SK-N-SH (cell line): Measurements from ENCODE around the gene ARHGEF17. TPM values are rescaled to one million over a fixed set of nuclear protein-coding genes. Genes with fewer than 3 reads are reported as not detected.

Experiments used
- CTCF ChIA-PET: fragments of 300-600, 350-600 bp; formaldehyde crosslinking; extraction: SDS; loops from one replicate; lab custom pipeline; 2021; lab: Yijun Ruan, JAX
- POLR2A ChIA-PET: fragments of 350-600 bp; sonication (Branson Sonifier 250); formaldehyde crosslinking; extraction: SDS; loops from one replicate; lab custom pipeline; 2020; ENCODE audit warnings: antibody characterized with exemption, inconsistent platforms; lab: Yijun Ruan, JAX
- DNase-seq: peaks from one replicate; pipeline ENCODE4 v3.0.0; 2012
- H2AFZ ChIP-seq: fragments of 200-600 bp; sonication (generic); 2 replicates; pipeline ENCODE4 v1.8.1; 2016; ENCODE audit warnings: antibody characterized with exemption, mild to moderate bottlenecking, low read depth
- H3F3A ChIP-seq: fragments of 200-600 bp; sonication (generic); replicated peaks from 2 replicates; pipeline ENCODE3; 2016; ENCODE audit warnings: antibody characterized with exemption, mild to moderate bottlenecking; ENCODE audit not compliant: insufficient read depth
- H3K27ac ChIP-seq, 2 experiments: fragments of 200-500 bp in 1 of 2; fragments of 200-600 bp in 1 of 2; sonication (Bioruptor generic) in 1 of 2; sonication (generic), shearing (Covaris generic) in 1 of 2; 2 replicates each; pipeline versions ENCODE4 v1.5.1 to v1.6.1; 2014 to 2016; ENCODE audit warnings: low read depth in 2 of 2, inconsistent platforms in 1 of 2, low read length in 1 of 2, mild to moderate bottlenecking in 1 of 2, mixed read lengths in 1 of 2
- H3K27me3 ChIP-seq: fragments of 200-600 bp; sonication (generic), shearing (Covaris generic); 2 replicates; pipeline ENCODE4 v1.6.1; 2016; ENCODE audit warnings: mixed run types; ENCODE audit not compliant: insufficient read depth
- H3K36me3 ChIP-seq, 2 experiments: fragments of 200-500 bp in 1 of 2; fragments of 200-600 bp in 1 of 2; sonication (Bioruptor generic) in 1 of 2; sonication (generic) in 1 of 2; replicated peaks in 1 of 2; 2 replicates each; pipeline versions ENCODE3 to v1.5.1; 2014 to 2016; ENCODE audit warnings: low read length in 1 of 2, mild to moderate bottlenecking in 1 of 2; ENCODE audit not compliant: insufficient read depth in 2 of 2, control insufficient read depth in 1 of 2
- H3K4me1 ChIP-seq, 2 experiments: fragments of 200-500 bp in 1 of 2; fragments of 200-600 bp in 1 of 2; sonication (Bioruptor generic) in 1 of 2; sonication (generic), shearing (Covaris generic) in 1 of 2; 2 replicates each; pipeline versions ENCODE4 v1.5.1 to v1.6.1; 2014 to 2016; ENCODE audit warnings: low read depth in 1 of 2, low read length in 1 of 2, mixed run types in 1 of 2; ENCODE audit not compliant: insufficient read depth in 2 of 2, control insufficient read depth in 1 of 2
- H3K4me2 ChIP-seq: fragments of 200-600 bp; sonication (generic), shearing (Covaris generic); 2 replicates; pipeline ENCODE4 v1.6.1; 2017; ENCODE audit warnings: mixed run types
- H3K4me3 ChIP-seq, 2 experiments: fragments of 200-500 bp in 1 of 2; fragments of 200-600 bp in 1 of 2; sonication (Bioruptor generic) in 1 of 2; sonication (generic), shearing (Covaris generic) in 1 of 2; 2 replicates each; pipeline versions ENCODE4 v1.5.1 to v1.8.1; 2014 to 2016; ENCODE audit warnings: low read depth in 2 of 2, inconsistent platforms in 1 of 2, low read length in 1 of 2, mild to moderate bottlenecking in 1 of 2, mixed read lengths in 1 of 2, moderate library complexity in 1 of 2
- H3K79me2 ChIP-seq: fragments of 200-600 bp; sonication (generic); 2 replicates; pipeline ENCODE4 v1.8.1; 2017; ENCODE audit warnings: mild to moderate bottlenecking; ENCODE audit not compliant: insufficient read depth
- H3K9ac ChIP-seq: fragments of 200-600 bp; sonication (generic); 2 replicates; pipeline ENCODE4 v1.6.1; 2017; ENCODE audit warnings: mixed run types
- H3K9me2 ChIP-seq: fragments of 200-600 bp; sonication (generic); 2 replicates; pipeline ENCODE4 v1.6.1; 2017; ENCODE audit warnings: mixed run types
- H3K9me3 ChIP-seq: fragments of 200-600 bp; sonication (generic); 2 replicates; pipeline ENCODE4 v1.6.1; 2017; ENCODE audit warnings: mixed run types, mild to moderate bottlenecking, moderate library complexity
- H4K20me1 ChIP-seq: fragments of 200-600 bp; sonication (generic); 2 replicates; pipeline ENCODE4 v1.6.1; 2017; ENCODE audit warnings: mild to moderate bottlenecking, mixed run types; ENCODE audit not compliant: insufficient read depth
- EZH2phosphoT487 ChIP-seq: fragments of 200-600 bp; sonication (generic); IDR thresholded peaks from 2 replicates; pipeline ENCODE4 v1.6.1; 2017; ENCODE audit warnings: low read depth, mixed run types, mild to moderate bottlenecking, antibody characterized with exemption, moderate library complexity, borderline replicate concordance
- FOXJ3 ChIP-seq: sonication (generic); formaldehyde crosslinking; IDR thresholded peaks from 2 replicates; pipeline ENCODE4 v1.5.1; 2020; ENCODE audit warnings: mild to moderate bottlenecking, missing genetic modification reagents
- FOXM1 ChIP-seq: IDR thresholded peaks from 2 replicates; pipeline ENCODE4 v1.4.0; 2012; ENCODE audit warnings: low read depth, mild to moderate bottlenecking
- GABPA ChIP-seq: IDR thresholded peaks from 2 replicates; pipeline ENCODE4 v1.4.0; 2012; ENCODE audit warnings: low read depth, mild to moderate bottlenecking
- GATA2 ChIP-seq: sonication (generic); formaldehyde crosslinking; IDR thresholded peaks from 2 replicates; pipeline ENCODE4 v1.5.0; 2020; ENCODE audit warnings: mild to moderate bottlenecking, missing genetic modification reagents
- JUND ChIP-seq: IDR thresholded peaks from 2 replicates; pipeline ENCODE4 v1.4.0; 2012
- MAX ChIP-seq: IDR thresholded peaks from 2 replicates; pipeline ENCODE4 v1.4.0; 2012; ENCODE audit warnings: low read depth
- MEF2A ChIP-seq: IDR thresholded peaks from 2 replicates; pipeline ENCODE4 v1.4.0; 2012; ENCODE audit warnings: low read depth, borderline replicate concordance
- POLR2AphosphoS5 ChIP-seq: IDR thresholded peaks from 2 replicates; pipeline ENCODE4 v1.6.1; 2012; ENCODE audit warnings: low read depth, low read length
- RCOR1 ChIP-seq: fragments of 150-350 bp; IDR thresholded peaks from 2 replicates; pipeline ENCODE4 v1.6.1; 2017; ENCODE audit warnings: antibody characterized with exemption, low read length
- REST ChIP-seq: IDR thresholded peaks from 2 replicates; pipeline ENCODE4 v1.6.1; 2012; ENCODE audit warnings: mild to moderate bottlenecking, low read depth, low read length, moderate library complexity
- RFX5 ChIP-seq: IDR thresholded peaks from 2 replicates; pipeline ENCODE4 v1.6.1; 2012; ENCODE audit warnings: mild to moderate bottlenecking, improper control_type of control experiment, low read length
- RXRA ChIP-seq: IDR thresholded peaks from 2 replicates; pipeline ENCODE4 v1.4.0; 2012; ENCODE audit warnings: low read depth, mild to moderate bottlenecking, borderline replicate concordance
- SMC3 ChIP-seq: IDR thresholded peaks from 2 replicates; pipeline ENCODE4 v1.6.1; 2012; ENCODE audit warnings: low read depth, low read length, improper control_type of control experiment
- TAF1 ChIP-seq: IDR thresholded peaks from 2 replicates; pipeline ENCODE4 v1.6.1; 2012; ENCODE audit warnings: low read depth, mild to moderate bottlenecking, low read length, moderate library complexity, borderline replicate concordance
- TEAD4 ChIP-seq: IDR thresholded peaks from 2 replicates; pipeline ENCODE4 v1.4.0; 2012; ENCODE audit warnings: mild to moderate bottlenecking, borderline replicate concordance; ENCODE audit not compliant: insufficient read depth
- YY1 ChIP-seq: IDR thresholded peaks from 2 replicates; pipeline ENCODE4 v1.4.0; 2012; ENCODE audit warnings: low read depth, mild to moderate bottlenecking
- WGBS: methylation state at CpG from one replicate; pipeline ENCODE4 v1.1.6; 2017; ENCODE audit warnings: low lambda C conversion rate; 5-methylcytosine and 5-hydroxymethylcytosine counted together
- polyA plus RNA-seq, 3 experiments: library from polyadenylated mRNA; depleted of rRNA; stranded (reverse); fragments of >200 nt; gene quantifications; 2 replicates each; pipeline ENCODE4 v1.2.3, GENCODE V29; 2012
- TF ChIP-seq, protein P1 (sequence below): fragments of 200-600 bp; sonication (generic); IDR thresholded peaks from 2 replicates; pipeline ENCODE4 v1.6.1; 2017; ENCODE audit warnings: antibody characterized with exemption, mild to moderate bottlenecking, moderate library complexity

ARHGEF17 gene
- polyA plus RNA-seq, 1 of the 3 experiments (the other 2 are of a cell fraction): 45.9 TPM

GRCh38 chr11:73318501-73319011, 10.5 kb downstream of the ARHGEF17 start:
- H3K9me2 ChIP-seq: no peaks in the 10 kb centered on the region
- H4K20me1 ChIP-seq: peaks cover 55% of the 10 kb centered on the region
- WGBS: 88% methylated on average over 8 of the region's 8 CpGs
- peaks cover 4 to 7% of the 10 kb centered on the region in 2 experiments for H3K36me3 ChIP-seq
- peaks cover 75 to 85% of the 10 kb centered on the region in 2 experiments for H3K4me1 ChIP-seq
- no peak for DNase-seq
- H3F3A ChIP-seq: peaks cover 34% of the 10 kb centered on the region
- H3K79me2 ChIP-seq: peaks cover 98% of the 10 kb centered on the region
- no peak overlapping the region for H3K4me2 ChIP-seq
- no peak overlapping the region for H3K9ac ChIP-seq
- no peaks in the 10 kb centered on the region for H3K27me3 ChIP-seq
- no peak for TF ChIP-seq POLR2AphosphoS5
- no peak for TF ChIP-seq TEAD4
- TF ChIP-seq GATA2 (CRISPR knock-in tag): no peak
- no peak for TF ChIP-seq RFX5
- TF ChIP-seq EZH2phosphoT487: no peak
- TF ChIP-seq, protein P1, sequence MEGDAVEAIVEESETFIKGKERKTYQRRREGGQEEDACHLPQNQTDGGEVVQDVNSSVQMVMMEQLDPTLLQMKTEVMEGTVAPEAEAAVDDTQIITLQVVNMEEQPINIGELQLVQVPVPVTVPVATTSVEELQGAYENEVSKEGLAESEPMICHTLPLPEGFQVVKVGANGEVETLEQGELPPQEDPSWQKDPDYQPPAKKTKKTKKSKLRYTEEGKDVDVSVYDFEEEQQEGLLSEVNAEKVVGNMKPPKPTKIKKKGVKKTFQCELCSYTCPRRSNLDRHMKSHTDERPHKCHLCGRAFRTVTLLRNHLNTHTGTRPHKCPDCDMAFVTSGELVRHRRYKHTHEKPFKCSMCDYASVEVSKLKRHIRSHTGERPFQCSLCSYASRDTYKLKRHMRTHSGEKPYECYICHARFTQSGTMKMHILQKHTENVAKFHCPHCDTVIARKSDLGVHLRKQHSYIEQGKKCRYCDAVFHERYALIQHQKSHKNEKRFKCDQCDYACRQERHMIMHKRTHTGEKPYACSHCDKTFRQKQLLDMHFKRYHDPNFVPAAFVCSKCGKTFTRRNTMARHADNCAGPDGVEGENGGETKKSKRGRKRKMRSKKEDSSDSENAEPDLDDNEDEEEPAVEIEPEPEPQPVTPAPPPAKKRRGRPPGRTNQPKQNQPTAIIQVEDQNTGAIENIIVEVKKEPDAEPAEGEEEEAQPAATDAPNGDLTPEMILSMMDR: no peak
- no peak for TF ChIP-seq REST
- TF ChIP-seq RXRA: no peak
- no peak for TF ChIP-seq RCOR1
- TF ChIP-seq JUND: no peak
- no peak for TF ChIP-seq TAF1
- TF ChIP-seq YY1: no peak
- TF ChIP-seq MAX: no peak
- TF ChIP-seq MEF2A: no peak
- no peak for TF ChIP-seq FOXM1
- TF ChIP-seq FOXJ3: no peak
- TF ChIP-seq GABPA: no peak
- no peak for TF ChIP-seq SMC3
- ChIA-PET CTCF (interaction anchor here (1.3 to 17.6 kb wide), 3 partner anchors 9 to 19 kb away, joined by 5 to 395 read pairs (median 223); partner anchors contain the start of gene ARHGEF17), POLR2A (interaction anchor here (1.8 kb wide), 1 partner anchor 11 kb away, joined by 4 read pairs; no protein-coding TSS in a partner anchor)
- no peaks in the 10 kb centered on the region for H3K9me3 ChIP-seq
- H3K4me3 ChIP-seq: no peak overlapping the region
- peak overlapping the region; percentile 7 to 98; a peak in 2 of 4 replicates for H3K27ac ChIP-seq
- H2AFZ ChIP-seq: no peak overlapping the region
